Uterus (tissue), 2 donors: Measurements from ENCODE around the gene ANOS1.

Experiments
- POLR2A ChIP-seq, 2 donors: fragments of 450-650 bp; IDR thresholded peaks; one replicate each; pipeline ENCODE4 v1.6.1; 2016; ENCODE audit warnings: antibody characterized with exemption in 2 of 2, mild to moderate bottlenecking in 1 of 2, moderate library complexity in 1 of 2
- TF ChIP-seq, protein P1 (sequence below), 4 experiments: fragments of 200-600 bp in 2 of 4; fragments of 450-650 bp in 2 of 4; sonication (generic) in 2 of 4; IDR thresholded peaks; one replicate each; pipeline ENCODE4 v1.5.1; 2016 to 2019; ENCODE audit warnings: antibody characterized with exemption in 4 of 4, mild to moderate bottlenecking in 2 of 4, moderate library complexity in 1 of 4

DNA sequence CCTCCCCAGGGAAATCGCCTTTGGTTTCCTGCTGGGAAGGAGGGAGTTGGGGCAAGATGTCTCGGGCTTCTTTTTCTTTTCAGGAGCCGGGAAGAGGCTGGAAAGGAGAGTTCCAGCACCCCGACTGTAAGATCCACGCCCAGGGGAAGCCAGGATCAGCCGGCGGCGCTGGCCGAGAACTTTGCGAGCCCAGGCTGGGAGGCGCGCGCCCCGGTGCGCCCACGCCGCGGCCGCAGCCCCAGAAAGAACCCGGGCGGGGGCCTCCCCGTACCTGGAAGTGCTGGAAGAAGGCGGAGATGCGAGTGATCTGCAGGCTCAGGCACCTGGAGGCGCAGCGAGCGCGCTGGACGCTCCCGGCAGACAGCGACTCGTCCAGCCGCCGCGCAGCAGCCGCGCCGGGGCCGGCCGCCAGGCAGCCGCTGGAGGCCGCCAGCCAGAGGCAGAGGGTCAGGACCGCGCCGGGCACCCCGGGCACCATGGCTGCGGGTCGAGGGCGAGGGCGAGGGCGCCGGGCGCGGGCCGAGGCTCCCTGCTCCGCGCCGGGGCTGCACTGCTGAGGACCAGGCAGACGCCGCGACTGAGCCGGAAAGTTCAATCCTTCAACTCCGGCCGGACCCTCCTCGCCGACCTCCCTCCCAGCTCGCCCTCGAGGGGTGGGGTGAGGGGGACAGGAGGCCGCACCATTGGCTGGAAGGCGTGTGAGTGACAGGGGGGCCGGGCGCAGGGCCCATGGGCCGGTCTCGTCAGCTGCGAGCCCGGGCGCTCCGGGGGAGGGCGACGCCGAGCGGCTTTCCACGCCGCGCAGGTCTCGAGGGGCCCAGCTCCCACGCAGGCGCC lies at the start of gene ANOS1:
- TF ChIP-seq, protein P1, sequence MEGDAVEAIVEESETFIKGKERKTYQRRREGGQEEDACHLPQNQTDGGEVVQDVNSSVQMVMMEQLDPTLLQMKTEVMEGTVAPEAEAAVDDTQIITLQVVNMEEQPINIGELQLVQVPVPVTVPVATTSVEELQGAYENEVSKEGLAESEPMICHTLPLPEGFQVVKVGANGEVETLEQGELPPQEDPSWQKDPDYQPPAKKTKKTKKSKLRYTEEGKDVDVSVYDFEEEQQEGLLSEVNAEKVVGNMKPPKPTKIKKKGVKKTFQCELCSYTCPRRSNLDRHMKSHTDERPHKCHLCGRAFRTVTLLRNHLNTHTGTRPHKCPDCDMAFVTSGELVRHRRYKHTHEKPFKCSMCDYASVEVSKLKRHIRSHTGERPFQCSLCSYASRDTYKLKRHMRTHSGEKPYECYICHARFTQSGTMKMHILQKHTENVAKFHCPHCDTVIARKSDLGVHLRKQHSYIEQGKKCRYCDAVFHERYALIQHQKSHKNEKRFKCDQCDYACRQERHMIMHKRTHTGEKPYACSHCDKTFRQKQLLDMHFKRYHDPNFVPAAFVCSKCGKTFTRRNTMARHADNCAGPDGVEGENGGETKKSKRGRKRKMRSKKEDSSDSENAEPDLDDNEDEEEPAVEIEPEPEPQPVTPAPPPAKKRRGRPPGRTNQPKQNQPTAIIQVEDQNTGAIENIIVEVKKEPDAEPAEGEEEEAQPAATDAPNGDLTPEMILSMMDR (IDR thresholded peaks at IDR 0.05), result no peak
- TF ChIP-seq POLR2A (IDR thresholded peaks at IDR 0.05), result no peak
